WTC11 (cell line): Measurements from ENCODE around the gene FCHSD2.
"Not testable (repeated sequence)": the region's sequence is repeated elsewhere in the genome, so short reads cannot be mapped to it uniquely, and the experiment has no call there.

ENCODE experiments used
- ATF2 ChIP-seq: sonication (generic); formaldehyde crosslinking; IDR thresholded peaks from 2 replicates; pipeline ENCODE4 v1.8.1; 2022; ENCODE audit warnings: low read depth, missing genetic modification reagents, borderline replicate concordance
- ATF3 ChIP-seq: sonication (generic); formaldehyde crosslinking; conservative IDR thresholded peaks from 2 replicates; pipeline ENCODE4 v1.8.1; 2022; ENCODE audit warnings: mild to moderate bottlenecking, missing genetic modification reagents
- CBFB ChIP-seq: sonication (generic); formaldehyde crosslinking; IDR thresholded peaks from 2 replicates; pipeline ENCODE4 v1.8.1; 2022; ENCODE audit warnings: mild to moderate bottlenecking, low read depth, missing genetic modification reagents
- CREM ChIP-seq: sonication (generic); formaldehyde crosslinking; IDR thresholded peaks from 2 replicates; pipeline ENCODE4 v1.8.1; 2022; ENCODE audit warnings: mild to moderate bottlenecking, missing genetic modification reagents, moderate library complexity
- CTCF ChIP-seq: fragments of 200-600 bp; IDR thresholded peaks from 2 replicates; pipeline ENCODE4 v1.8.0; 2022; ENCODE audit warnings: antibody characterized with exemption
- ESRRA ChIP-seq: sonication (generic); formaldehyde crosslinking; IDR thresholded peaks from 2 replicates; pipeline ENCODE4 v1.8.1; 2022; ENCODE audit warnings: mild to moderate bottlenecking, missing genetic modification reagents, borderline replicate concordance
- FOXP4 ChIP-seq: sonication (generic); formaldehyde crosslinking; IDR thresholded peaks from 2 replicates; pipeline ENCODE4 v1.8.0; 2022; ENCODE audit warnings: mild to moderate bottlenecking, missing genetic modification reagents
- KAT7 ChIP-seq: sonication (generic); formaldehyde crosslinking; IDR thresholded peaks from 2 replicates; pipeline ENCODE4 v1.8.1; 2023; ENCODE audit warnings: missing genetic modification reagents, mild to moderate bottlenecking, borderline replicate concordance
- NFYB ChIP-seq: sonication (generic); formaldehyde crosslinking; conservative IDR thresholded peaks from 2 replicates; pipeline ENCODE4 v1.8.0; 2022; ENCODE audit warnings: low read depth, missing genetic modification reagents
- PRDM15 ChIP-seq: sonication (generic); formaldehyde crosslinking; IDR thresholded peaks from 2 replicates; pipeline ENCODE4 v1.8.0; 2022; ENCODE audit warnings: missing genetic modification reagents
- RELA ChIP-seq: sonication (generic); formaldehyde crosslinking; IDR thresholded peaks from 2 replicates; pipeline ENCODE4 v1.8.1; 2022; ENCODE audit warnings: missing genetic modification reagents, mild to moderate bottlenecking, borderline replicate concordance
- SOX15 ChIP-seq: fragments of 250-450 bp; sonication (Bioruptor Pico); IDR thresholded peaks from 2 replicates; pipeline ENCODE4 v1.9.0; 2021; ENCODE audit warnings: mild to moderate bottlenecking
- ZBTB43 ChIP-seq: sonication (generic); formaldehyde crosslinking; IDR thresholded peaks from 2 replicates; pipeline ENCODE4 v1.8.1; 2023; ENCODE audit warnings: mild to moderate bottlenecking, missing genetic modification reagents

- TF ChIP-seq CTCF; RELA; CREM (CRISPR knock-in tag); SOX15 (CRISPR knock-in tag); ATF2 (CRISPR knock-in tag); CBFB (CRISPR knock-in tag); ATF3 (CRISPR knock-in tag); KAT7; FOXP4 (CRISPR knock-in tag); ESRRA (CRISPR knock-in tag); PRDM15 (CRISPR knock-in tag); NFYB; ZBTB43: not testable (repeated sequence)
Measured at GRCh38 chr11:73027840-73028239, 114.3 kb downstream of the FCHSD2 start.
